Measurements from ENCODE around the gene TLR10.
"Not testable (repeated sequence)": the region's sequence is repeated elsewhere in the genome, so short reads cannot be mapped to it uniquely, and the experiment has no call there.

DNA sequence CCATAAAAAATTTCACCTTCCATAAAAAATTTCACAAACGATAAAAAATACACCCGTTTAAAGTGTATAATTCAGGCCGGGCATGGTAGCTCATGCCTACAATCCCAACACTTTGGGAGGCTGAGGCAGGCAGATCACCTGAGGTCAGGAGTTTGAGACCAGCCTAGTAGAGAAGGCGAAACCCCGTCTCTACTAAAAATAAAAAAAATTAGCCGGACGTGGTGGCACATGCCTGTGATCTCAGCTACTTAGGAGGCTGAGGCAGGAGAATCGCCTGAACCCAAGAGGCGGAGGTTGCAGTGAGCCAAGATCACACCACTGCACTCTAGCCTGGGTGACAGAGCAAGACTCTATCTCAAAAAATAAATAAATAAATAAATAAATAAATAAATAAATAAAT lies 23.5 kb upstream of the TLR10 start:
- TF ChIP-seq, protein P1, sequence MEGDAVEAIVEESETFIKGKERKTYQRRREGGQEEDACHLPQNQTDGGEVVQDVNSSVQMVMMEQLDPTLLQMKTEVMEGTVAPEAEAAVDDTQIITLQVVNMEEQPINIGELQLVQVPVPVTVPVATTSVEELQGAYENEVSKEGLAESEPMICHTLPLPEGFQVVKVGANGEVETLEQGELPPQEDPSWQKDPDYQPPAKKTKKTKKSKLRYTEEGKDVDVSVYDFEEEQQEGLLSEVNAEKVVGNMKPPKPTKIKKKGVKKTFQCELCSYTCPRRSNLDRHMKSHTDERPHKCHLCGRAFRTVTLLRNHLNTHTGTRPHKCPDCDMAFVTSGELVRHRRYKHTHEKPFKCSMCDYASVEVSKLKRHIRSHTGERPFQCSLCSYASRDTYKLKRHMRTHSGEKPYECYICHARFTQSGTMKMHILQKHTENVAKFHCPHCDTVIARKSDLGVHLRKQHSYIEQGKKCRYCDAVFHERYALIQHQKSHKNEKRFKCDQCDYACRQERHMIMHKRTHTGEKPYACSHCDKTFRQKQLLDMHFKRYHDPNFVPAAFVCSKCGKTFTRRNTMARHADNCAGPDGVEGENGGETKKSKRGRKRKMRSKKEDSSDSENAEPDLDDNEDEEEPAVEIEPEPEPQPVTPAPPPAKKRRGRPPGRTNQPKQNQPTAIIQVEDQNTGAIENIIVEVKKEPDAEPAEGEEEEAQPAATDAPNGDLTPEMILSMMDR (IDR thresholded peaks at IDR 0.05; ENCODE audit: extremely low read depth in 1 of 2, insufficient read depth in 1 of 2, low read depth in 1 of 2, low read length in 2 of 2), result not testable (repeated sequence)
- TF ChIP-seq POLR2AphosphoS5 (IDR thresholded peaks at IDR 0.05; ENCODE audit: insufficient read depth, low read depth, low read length); MYC (IDR thresholded peaks at IDR 0.05; ENCODE audit: low read depth, low read length): not testable (repeated sequence)
- TF ChIP-seq, protein P2, sequence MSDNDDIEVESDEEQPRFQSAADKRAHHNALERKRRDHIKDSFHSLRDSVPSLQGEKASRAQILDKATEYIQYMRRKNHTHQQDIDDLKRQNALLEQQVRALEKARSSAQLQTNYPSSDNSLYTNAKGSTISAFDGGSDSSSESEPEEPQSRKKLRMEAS (IDR thresholded peaks at IDR 0.05; ENCODE audit: insufficient read depth, insufficient read length), result not testable (repeated sequence)

All from endothelial cell of umbilical vein (primary cell).